Fibroblast of skin of back (primary cell): ENCODE results near the gene MED22. TPM values are rescaled to one million over a fixed set of nuclear protein-coding genes. Genes with fewer than 3 reads are reported as not detected.
"Not testable (repeated sequence)": the region's sequence is repeated elsewhere in the genome, so short reads cannot be mapped to it uniquely, and the experiment has no call there.

Experiments
- DNase-seq: peaks from one replicate; pipeline ENCODE4 v3.0.0-alpha.2; 2013
- polyA plus RNA-seq, 2 experiments: library from polyadenylated mRNA; unstranded; fragments of 120-200 nt; gene quantifications; one replicate each; pipeline ENCODE4 v1.2.1, GENCODE V29; 2013; ENCODE audit not compliant: insufficient read length in 2 of 2

Gene MED22
- polyA plus RNA-seq (2013, experiment 1 of 2; ENCODE audit: insufficient read length) = 29.7 TPM
- 14.8 TPM for polyA plus RNA-seq (2013, experiment 2 of 2; ENCODE audit: insufficient read length)

DNA sequence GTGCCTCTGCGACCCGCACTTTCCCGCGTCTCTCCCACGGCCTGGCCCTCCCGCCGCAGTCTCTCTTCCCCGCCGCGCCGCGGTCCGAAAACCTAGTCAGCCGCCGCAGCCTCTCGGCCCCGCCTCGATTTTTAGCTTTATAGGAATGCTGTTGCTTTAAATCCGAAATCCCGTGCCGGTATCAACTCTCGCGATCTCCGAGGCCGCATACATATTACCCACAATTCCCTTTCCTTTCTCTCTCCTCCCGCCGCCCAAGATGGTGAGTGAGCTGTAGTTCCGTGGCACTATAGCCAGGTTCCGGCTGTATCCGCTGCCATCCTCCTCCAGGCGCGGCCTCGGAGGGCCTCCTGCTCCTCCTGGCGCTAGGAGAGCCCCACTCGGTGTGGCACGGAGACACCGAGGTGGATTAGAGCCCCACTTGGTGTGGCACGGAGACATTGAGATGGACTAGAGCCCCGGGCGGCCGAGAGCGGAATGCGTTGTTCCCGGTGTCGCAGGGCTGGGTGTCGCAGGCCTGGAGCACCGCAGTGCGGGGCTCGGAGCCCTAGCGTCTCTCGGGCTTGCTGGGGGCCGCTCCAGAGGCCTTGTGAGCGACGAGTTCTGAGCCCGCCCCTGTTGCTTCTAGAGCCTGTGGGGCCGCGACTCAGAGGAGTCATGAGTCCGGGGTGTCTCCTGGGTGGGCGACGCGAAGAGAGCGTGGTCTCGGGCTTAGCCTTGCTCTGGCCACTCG lies at the start of gene MED22, which contains the start of gene RPL7A:
Gene MED22 (minus strand): TSS at position 147 of the 733 bp plus-strand sequence. CDS start 1,469 bp downstream, outside the sequence.
Gene RPL7A (plus strand): TSS at position 234 of the 733 bp plus-strand sequence. CDS start 26 bp downstream, at position 260.
- peak; percentile 96 for DNase-seq

DNA sequence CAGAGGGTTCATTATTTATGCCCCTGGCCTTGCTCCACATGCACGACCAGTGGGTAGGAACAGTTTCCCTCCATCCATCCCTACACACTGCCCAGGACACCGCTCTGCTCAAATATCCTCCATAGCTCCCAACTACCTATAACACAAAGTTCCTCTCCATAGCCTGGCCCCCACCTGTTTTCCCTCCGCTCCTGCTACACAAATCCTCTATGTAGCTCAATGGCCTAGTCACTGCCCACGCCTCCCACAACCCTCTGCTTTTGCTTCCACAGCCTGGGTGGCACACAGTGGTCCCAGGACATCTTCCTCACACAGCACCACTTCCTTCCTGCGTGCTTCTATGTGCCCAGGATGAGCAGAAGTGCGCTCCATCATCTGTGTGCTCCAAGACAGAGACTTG lies 49.4 kb upstream of the MED22 start:
- no peak for DNase-seq

DNA sequence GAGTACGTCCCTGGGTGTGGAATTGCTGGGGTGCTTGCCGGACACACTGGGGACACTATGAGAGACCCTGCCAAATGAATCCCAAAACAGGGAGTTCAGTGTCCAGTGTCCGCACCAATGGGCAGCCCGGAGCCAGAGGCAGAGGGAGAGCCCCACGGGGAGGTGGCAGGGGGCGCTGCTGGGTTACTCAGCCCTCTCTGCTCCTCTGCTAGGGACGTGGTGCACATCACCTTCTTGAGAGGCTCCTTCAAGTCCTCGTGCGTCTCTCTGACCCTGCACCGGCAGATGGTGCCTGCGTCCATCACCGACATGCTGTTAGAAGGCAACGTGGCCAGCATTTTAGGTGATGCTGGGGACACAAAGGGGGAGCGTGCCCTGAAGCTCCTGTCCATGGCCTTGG lies 49.0 kb upstream of the MED22 start:
- no peak for DNase-seq

DNA sequence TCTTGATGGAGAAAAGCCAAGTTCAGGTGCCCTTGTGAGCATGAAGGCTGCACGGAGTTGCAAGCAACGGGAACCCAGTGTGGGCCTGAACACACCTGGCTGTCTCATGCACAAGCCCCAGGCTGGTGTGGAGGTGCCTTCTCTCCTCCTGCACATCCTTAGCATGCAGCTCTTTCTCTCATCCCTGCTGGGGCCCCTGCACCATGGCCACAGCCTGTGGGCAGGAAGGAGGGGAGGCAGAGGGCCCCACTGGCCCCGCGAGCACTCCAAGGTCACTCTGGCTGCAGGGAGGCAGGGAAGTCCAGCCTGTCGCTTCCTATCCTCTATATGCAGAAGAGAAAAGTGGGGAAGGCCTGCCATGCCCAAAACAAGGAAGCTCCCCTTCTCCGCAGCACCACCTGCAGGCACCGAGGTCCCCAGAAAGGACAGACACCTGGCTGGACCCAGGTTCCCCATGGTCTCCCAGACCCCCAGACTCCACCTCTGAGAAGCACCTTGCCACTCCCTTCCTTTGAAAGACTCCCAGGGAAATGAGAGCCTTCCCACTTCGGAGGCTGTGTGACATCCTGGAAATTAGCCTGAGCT lies 46.8 kb upstream of the MED22 start:
- no peak for DNase-seq

DNA sequence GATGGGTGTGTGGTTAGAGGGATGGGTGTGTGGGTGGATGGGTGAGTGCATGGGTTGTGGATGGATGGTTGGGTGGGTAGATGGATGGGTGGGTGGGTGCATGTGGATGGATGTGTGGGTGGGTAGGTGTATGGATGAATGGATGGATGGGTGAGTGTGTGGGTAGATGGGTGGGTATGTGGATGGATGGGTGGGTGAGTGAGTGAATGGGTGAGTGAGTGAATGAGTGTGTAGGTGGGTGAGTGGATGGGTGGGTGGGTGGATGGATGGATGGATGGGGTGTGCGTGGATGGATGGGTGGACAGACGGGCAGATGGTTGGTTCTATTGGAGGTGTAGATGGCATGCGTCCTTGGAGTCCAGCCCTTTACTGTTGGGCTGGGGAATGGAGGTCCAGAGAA lies 45.5 kb upstream of the MED22 start:
- no peak for DNase-seq

DNA sequence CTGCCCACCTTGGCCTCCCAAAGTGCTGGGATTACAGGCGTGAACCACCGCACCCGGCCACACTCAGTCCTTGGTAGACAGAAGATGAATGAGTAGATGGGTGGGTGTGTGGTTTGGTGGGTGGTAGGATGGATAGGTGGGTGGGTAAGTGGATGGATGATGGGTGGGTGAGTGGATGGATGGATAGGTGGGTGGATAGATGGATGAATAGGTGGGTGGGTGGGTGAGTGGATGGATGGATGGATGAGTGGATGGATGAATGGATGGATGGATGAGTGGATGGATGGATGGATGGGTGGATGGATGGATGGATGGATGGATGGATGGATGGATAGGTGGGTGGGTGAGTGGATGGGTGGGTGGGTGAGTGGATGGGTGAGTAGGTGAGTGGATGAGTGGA lies 44.4 kb upstream of the MED22 start:
- not testable (repeated sequence) for DNase-seq

DNA sequence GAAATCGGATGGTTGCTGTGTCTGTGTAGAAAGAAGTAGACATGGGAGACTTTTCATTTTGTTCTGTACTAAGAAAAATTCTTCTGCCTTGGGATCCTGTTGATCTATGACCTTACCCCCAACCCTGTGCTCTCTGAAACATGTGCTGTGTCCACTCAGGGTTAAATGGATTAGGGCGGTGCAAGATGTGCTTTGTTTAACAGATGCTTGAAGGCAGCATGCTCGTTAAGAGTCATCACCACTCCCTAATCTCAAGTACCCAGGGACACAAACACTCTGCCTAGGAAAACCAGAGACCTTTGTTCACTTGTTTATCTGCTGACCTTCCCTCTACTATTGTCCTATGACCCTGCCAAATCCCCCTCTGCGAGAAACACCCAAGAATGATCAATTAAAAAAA lies 43.5 kb upstream of the MED22 start:
- DNase-seq = not testable (repeated sequence)

DNA sequence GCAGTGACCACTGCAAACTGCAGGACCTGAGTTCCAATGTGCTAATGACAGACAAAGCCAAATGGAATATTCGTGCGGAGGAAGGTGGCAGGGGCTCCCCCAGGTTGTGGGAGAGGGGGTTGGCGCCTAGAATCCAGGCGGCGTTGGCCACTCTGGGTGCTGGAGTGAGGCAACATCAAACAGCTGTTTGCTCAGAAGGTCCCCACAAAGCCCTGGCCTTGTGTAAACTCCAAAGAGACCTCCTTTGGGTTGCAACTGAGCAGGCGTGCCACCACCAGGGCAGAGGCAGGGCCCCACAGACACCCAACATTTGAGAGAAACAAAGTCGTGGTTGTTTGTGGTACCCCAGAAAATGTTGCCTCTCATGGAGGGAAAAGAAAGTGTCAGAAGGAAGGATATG lies 42.8 kb upstream of the MED22 start:
- DNase-seq = no peak

DNA sequence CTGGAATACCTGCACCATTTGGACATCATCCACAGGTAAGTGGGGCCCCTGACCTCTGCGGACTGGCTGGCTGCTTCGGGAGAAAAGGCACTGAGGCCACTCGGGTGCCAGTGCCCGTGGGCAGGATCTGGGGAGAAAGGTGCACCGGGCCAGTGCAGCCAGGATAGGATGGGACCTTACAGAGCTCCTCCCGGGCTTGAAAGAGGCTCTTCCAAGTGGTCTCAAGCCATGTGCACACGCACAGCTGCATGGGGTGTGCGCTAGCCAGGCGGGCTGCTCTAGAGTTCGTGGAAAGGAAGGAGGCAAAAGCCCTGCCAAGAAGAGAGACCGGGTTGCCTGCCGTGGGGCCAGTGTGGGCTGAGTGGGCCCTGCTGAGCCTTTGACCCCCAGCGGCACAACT lies 41.6 kb upstream of the MED22 start:
- DNase-seq = no peak

DNA sequence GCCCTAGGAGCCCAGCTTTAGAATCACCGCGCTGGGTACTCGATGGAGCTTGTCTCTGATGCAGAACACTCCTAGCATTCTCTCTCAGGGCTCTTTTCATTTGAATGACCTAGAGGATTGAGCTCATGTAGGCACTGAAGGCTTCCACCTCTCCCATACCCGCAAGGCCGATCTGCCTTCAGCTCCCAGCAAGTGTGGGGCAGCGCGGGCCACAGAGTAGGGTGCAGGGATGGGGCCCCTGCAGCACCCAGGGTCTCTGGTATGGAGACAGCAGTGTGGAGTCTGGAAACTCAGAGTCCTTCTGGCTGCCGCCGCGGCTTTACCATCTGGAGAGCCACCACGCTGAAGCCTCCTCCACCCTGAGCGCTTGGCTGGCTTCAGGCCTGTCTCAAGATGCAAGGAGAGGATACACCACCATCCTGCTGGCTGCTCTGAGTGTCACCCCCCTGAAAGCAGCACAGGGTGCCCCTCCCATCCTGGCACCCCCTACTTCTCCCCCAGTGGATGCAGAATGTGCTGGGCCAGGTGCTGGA lies 41.2 kb upstream of the MED22 start:
- DNase-seq = no peak

DNA sequence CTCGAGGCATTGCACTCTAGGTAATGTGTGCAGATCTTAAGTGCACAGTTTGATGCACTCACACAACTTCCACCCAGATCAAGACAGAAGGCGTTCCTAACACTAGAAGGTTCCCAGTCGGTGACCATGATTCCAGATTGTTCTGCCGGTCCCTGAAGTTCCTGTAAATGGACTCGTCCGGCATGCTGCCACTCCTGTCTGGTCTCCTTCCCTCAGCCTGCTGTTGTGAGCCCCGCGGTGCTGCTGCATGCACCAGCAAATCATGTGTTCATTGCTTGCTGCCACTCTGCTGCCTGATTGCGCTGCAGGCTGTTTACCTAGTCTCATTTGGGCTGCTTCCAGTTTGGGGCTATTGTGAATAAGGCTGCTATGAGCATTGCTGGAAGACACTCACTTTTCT lies 39.7 kb upstream of the MED22 start:
- no peak for DNase-seq

DNA sequence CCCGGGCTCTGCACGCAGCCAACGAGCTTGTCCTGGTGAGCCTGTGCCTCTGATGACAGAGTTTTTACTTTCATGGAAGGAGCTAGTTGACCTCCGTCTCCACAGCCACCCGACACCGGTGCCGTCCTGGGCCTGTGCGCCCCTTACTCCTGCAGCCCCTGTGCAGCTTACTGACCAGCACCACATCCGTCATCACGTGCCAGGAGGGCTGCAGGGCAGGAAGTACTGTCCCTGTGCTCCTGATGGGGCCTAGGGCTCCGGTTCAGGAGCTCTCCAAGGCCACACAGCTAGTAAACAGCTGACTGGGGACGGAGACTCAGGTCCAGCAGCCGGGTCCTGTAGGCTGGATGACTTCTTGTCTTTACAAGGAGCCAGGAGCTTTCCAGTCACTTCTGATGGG lies 38.4 kb upstream of the MED22 start:
- no peak for DNase-seq

DNA sequence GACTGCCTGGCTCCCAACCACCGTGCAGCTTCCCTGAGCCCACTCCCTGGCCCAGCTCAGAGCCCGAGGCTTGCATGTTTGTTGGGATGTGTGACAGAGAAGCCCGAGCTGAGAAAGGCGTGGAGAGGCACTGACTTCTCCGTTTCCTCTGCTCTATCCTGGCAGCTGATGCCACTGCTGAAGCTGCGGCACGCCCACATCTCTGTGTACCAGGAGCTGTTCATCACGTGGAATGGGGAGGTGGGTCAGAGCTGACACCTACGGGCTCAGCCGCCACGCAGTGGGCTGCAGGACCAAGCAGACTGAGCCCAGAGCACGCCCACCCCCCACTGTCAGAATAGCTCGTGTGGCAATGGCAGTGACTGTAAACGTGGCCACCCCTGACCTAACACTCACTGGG lies 37.5 kb upstream of the MED22 start:
- no peak for DNase-seq

DNA sequence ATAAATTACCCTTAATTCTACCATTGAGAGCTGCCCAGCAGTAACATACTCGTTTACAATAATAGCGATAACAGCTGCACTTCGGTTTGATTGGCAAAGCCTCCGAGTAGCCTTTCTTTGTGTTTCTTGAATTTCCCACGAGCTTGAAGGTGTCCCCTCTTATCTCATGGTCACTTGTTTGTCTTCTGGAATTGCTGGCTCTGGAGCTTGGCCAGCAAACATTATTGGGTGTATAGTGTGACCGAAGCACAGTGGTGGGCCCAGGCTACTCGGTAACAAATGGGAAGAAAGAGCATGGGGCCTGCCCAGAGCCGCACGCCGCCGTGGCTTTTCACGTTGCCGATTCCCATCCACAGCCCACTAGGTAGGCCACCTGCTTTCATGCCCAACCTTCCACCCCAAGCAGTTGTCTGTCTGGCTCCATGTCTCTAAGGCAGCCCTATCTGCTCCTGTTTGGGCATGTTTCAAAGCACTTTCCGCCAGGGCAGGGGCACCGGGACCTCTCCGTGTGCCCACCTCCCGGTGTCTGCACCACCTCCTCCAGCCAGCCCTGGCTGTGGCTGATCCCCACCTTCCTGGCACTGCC lies 36.9 kb upstream of the MED22 start:
- DNase-seq = no peak

DNA sequence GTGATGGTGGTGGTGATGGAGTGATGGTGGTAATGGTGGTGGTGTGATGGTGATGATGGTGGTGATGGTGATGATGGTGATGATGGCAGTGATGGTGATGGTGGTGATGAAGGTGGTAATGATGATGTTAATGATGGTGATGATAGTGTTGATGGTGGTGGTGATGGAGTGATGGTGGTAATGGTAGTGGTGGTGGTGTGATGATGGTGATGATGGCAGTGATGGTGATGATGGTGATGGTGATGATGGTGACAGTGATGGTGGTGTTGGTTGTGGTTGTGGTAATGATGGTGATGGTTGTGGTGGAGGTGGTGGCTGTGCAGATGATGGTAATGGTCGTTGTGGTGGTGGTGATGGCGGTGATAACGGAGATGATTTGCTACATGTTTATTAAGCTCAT lies 35.5 kb upstream of the MED22 start:
- DNase-seq = no peak

DNA sequence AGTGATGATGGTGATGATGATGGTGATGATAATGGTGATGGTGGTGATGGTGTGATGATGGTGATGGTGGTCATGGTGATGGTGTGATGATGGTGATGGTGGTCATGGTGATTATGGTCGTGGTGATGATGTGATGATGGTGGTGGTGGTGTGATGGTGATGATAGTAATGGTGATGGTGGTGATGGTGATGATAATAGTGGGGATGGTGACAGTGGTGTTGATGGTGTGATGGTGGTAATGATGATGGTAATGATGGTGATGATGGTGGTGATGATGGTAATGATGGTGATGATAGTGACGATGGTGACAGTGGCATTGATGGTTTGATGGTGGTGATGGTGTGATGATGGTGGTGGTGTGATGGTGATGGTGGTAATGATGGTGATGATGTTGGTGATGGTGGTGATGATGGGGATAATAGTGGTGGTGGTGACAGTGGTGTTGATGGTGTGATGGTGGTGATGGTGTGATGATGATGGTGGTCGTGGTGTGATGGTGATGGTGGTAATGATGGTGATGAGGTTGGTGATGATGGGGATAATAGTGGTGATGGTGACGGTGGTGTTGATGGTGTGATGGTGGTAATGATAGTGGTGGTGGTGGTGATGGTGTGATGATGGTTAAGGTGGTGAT lies 34.7 kb upstream of the MED22 start:
- no peak for DNase-seq

DNA sequence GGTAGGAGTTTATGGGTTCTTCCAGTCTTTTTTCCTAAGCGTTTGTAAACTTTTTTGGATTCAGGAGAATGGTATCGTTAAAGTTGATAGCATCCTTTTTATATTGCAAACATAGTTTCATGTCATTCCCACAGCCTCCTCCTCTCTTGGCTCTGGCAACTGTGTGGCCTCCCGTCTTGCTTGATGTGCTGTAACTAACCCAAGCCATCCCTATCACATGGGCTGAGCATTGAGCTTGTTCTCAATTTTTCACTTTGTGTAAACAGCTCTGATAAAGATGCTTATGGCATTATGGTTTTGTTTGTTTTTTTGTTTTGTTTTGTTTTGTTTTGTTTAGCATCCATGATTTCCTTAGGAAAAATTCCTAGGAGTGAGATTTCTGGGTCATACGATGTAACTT lies 32.8 kb upstream of the MED22 start:
- no peak for DNase-seq

DNA sequence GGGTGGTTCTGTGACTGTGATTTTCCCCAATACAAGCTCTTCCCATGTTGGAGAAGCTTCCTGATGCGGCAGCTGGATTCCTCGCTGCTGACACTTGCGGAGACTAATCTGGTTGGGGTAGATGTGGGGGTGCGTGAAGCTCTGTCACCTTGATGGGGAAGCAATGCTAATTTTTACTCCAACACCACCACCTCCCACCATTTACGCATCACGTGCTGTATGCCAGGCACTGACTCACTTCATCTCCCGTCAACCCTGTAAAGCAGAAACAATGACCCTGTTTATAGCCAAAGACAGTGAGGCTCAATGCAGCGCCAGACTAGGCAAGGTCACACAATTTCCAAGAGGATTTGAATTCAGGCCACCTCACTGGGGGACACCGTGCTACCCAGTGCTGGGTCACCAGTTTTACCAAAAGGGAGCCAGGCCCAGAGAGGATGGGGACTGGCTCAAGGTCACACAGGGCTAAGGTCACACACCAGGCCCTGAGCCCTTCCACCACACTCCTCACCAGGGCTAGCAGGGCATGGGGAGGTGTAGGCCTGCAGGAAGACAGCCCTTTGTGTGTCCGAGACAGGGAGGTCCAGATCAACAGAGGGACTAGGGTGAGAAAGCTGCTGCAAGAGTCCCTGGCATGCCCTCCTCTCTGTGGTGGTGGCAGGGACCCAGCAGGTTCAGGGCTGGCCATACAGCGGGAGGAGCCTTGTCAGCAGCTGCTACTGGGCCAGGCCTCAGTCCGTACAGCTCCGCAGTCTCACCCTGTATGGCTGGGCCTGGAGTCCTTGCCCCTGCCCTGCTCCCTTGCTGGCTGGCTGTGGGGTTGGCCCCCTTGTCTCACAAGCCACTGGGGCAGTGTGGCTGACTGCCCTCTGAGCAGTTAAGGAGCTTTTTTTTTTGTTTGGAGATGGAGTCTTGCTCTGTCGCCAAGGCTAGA lies 31.5 kb upstream of the MED22 start:
- DNase-seq = no peak

DNA sequence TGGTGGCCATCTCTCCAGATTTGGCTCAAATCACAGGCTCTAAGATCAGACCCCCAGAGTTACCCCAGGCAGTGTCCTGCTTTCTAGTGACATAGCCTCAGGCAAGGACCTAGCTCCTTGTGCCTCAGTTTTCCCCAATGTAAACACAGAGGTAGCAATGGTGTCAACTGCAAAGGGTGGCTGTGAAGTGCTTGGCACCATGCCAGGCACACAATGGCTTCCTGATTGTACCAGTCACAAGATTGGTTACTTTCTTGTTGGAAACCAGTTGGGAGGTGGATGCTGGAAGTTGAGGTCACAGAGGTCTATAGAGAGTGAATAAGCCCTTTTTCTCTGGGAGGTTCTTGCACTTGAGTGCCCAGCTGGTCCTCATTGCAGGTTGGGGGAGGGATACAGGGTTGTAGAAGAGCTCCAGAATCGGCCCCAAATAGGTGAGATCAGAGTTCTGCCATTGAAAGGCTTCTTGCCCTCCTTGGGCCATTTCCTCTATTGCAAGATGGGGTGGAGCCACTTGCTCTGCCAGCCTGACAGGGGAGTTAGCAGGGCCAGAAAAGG lies 30.6 kb upstream of the MED22 start:
- DNase-seq = no peak

DNA sequence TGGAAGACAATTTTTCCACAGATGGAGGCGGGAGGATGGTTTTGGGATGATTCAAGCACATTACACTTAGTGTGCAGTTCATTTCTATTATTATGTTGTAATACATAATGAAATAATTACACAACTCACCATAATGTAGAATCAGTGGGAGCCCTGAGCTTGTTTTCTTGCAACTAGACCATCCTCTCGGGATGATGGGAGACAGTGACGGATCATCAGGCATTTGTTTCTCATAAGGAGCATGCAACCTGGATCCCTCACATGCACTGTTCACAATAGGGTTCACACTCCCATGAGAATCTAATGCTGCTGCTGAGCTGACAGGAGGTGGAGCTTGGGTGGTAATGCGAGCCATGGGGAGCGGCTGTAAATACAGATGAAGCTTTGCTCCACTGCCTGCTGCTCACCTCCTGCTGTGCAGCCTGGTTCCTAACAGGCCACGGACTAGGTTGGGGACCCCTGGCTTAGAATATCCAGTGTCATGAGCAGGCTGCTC lies 29.8 kb upstream of the MED22 start:
- peak; percentile 37 for DNase-seq

DNA sequence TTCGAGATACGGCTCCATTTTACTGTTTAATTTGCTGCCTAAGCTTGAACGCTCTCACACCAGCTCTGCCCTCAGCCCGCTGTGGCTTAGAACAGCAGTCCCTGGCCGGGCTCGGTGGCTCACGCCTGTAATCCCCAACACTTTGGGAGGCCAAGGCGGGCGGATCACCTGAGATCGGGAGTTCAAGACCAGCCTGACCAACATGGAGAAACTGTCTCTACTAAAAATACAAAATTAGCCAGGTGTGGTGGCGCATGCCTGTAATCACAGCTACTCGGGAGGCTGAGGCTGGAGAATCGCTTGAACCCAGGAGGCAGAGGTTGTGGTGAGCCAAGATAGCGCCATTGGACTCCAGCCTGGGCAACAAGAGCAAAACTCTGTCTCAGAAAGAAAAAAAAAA lies 29.3 kb upstream of the MED22 start:
- not testable (repeated sequence) for DNase-seq
